Hippocampal formation (tissue), 2 donors: ENCODE measurements around the gene HINFP.
A peak's percentile ranks its signal among the peaks of the same experiment; 100 is the strongest.
"Not testable (repeated sequence)": the region's sequence is repeated elsewhere in the genome, so short reads cannot be mapped to it uniquely, and the experiment has no call there.

Experiments used
- DNase-seq, 2 donors: peaks; one replicate each; lab custom pipeline; 2025; lab: John Stamatoyannopoulos, UW

Gene HINFP

DNA sequence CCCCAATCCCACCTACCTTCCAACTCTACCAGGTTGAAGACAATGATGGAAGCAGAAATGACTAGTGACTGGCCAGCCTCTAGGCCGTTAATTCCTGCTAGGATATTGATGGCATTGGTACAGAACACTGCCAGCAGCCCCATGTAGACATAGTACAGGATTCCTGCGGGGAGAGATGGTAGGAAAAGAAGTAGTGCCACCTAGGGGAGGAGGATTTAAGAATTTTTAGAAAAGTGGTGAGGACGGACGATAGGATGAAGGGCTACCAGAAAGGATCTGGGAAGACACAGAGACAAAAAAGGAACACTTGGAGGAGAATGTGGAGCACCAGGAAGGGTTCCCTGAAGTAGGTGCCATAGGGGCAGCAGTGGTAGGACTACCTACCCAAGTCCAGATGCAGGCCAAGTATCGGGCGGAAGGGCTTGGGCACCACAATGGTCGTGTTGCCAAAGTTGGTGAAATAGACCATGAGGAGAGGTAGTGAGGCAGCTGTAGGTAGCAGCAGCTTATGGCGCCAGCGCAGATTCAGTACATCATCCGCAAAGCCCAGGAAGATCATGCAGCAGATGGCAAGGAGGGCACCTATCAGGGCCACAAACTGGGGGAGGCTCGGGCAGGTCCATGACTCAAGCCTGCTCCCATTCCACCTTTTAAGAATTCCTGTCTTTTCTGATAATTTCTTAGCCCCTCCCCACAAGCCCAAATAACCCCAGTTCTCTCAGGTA lies 21.0 kb upstream of the HINFP start:
- peak in 1 of 2 donors; percentile 24 for DNase-seq

GRCh38 chr11:119100994-119101758 lies 20.2 kb upstream of the HINFP start:
- DNase-seq = no peak

DNA sequence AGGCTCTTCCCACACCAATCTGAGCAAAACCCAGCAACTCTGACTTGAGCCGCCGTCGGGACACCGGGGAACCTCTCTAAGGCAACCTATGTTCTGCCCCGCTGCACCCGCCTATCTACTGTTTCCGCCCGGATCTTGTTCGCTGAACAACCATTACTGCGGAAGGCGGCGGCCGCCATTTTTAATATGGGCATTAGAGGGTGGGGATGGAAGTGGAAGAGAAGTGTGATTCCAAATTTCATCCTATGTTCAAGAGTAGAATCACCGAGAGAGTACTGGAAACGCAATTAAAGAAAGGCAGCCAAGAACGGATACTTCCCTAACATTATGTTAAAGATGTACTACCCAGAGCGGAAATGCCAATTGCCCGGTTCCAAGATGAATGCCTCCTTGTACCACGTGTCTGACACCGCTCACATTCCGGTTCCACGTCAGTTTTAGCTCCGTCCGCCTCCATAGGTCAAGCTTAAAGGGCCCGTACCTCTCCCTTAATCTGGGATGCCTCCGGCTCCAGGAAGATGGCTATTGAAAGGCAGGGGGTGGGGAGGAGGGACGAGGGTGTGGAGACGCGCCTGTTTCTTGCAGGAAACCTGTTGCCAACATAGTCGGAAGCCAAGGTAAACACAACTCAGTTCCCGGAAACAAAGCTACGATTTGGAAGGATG lies 19.5 kb upstream of the HINFP start, which contains the start of gene DPAGT1:
TSS of gene DPAGT1 (minus strand) at position 95 of the 665 bp plus-strand sequence. CDS start 198 bp downstream, outside the sequence.
- DNase-seq = peak; percentile 88 to 98

DNA sequence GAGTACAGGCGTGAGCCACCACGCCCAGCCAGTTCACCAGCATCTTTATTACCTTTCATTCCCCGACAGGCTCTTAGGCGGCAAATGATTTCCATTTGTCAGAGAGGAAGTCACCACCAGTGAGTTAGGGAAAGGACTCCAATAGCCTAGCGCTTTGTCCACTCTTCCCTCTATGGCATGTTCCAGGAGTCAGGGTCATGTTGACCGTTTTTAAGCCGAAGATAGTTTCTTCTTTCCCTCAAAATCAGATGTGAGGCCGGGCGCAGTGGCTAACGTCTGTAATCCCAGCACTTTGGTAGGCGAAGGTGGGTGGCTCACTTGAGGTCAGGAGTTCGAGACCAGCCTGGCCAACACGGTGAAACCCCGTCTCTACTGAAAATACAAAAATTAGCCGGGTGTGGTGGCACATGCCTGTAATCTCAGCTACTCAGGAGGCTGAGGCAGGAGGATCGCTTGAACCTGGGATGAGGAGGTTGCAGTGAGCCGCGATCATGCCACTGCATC lies 18.2 kb upstream of the HINFP start:
- not testable (repeated sequence) for DNase-seq

DNA sequence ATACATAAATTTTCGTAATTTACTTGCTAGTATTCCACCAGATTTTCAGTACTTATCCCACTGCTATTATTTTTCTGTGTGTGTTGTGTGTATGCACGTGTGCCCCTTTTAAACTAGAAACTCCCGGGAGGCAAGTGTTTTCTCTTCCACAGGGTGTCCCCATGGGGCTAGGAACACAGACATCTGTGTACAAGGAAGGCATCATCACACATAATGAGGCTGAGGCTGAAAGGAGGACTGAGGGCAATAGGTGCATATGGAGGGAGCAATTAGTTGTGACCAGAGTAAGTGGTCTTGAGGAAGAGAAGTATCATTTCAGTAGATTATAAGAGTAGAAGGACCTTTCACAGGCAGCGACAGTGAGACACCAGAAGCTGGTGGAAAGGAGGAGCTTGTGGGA lies 17.6 kb upstream of the HINFP start:
- DNase-seq = peak in 1 of 2 donors; percentile 2

- DNase-seq = peak; percentile 63 to 83
These were observed 14.5 kb upstream of the HINFP start, which contains the start of gene C2CD2L for GRCh38 chr11:119106564-119107537. Gene C2CD2L, plus strand, starts transcription at chr11:119107344. Its CDS starts 398 bp downstream, at chr11:119107742.

GRCh38 chr11:119107538-119108145 lies 13.7 kb upstream of the HINFP start:
- DNase-seq = no peak

DNA sequence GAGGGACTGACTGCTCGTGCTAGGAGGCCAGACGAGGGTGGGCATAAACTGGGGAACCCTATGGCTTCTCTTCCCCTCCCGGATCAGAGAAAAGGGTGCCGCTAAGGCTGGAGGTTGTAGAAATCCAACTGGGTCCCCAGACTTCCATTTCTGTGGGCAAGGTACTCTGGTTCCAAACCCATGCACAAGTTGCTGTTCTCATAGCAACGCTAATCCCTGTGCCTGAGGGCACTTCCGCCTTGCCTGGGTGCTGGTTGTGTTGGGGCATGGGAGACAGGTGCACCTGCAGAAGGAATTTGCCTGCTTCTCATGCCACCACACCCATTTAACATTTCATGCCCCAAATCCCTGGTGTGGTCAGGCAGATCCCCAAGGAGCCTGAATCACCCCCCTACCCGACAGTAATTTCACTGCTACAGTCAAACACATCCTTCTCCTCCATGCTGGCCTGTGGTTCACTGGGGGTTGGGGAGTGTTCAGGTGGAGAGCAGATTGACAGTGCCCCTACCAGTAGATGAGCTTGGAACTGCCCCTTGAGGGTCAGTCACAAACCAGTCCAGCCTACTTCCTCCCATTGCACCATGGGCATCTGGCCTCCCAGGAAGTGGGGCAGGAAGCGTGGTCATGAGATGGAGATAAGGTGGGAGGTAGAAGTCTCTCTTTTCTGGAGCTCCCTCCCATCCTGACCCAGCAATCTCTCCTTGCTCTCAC lies 13.1 kb upstream of the HINFP start:
- DNase-seq = peak in 1 of 2 donors; percentile 3

DNA sequence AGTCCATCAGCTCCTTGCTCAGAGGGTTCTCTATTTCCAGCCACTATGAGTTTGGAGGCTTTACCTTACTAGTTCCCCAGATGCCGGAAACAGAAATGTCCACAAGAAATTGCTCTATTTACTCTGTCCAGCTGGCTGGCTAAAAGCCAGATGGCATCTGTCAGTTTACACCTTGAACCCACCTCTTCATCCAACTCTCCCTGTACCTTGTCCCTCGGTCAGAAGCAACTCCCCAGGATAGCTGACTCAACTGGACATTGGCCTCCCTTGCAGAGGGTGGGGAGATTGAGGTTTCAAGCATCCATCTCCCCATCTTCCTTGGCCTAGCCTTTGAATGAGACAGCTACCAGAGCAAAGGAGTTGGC lies 12.5 kb upstream of the HINFP start:
- DNase-seq = no peak

DNA sequence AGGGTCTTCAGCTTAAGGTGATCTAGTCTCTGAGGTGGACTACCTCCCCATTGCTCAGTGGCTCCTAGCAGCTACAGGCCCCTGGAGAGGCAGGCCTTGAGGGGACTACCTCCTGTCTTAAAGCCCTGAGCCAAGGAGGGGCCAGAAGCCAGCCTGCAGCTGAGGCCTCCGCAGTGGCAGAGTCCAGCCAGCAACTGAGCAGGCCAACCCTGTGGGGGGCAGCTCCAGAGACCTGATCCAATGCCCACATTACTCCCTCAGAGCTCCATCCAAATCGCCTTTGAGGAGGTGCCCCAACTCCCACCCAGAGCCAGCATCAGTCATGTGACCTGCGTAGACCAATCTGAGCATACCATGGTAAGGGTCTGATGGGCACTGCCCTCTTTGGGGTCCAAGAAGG lies 11.5 kb upstream of the HINFP start:
- DNase-seq = no peak

- no peak for DNase-seq
These were observed 10.9 kb upstream of the HINFP start for GRCh38 chr11:119110439-119110838.

GRCh38 chr11:119111361-119111925 lies 9.9 kb upstream of the HINFP start:
- DNase-seq = no peak

- no peak for DNase-seq
These were observed 8.9 kb upstream of the HINFP start for GRCh38 chr11:119112314-119113020.

DNA sequence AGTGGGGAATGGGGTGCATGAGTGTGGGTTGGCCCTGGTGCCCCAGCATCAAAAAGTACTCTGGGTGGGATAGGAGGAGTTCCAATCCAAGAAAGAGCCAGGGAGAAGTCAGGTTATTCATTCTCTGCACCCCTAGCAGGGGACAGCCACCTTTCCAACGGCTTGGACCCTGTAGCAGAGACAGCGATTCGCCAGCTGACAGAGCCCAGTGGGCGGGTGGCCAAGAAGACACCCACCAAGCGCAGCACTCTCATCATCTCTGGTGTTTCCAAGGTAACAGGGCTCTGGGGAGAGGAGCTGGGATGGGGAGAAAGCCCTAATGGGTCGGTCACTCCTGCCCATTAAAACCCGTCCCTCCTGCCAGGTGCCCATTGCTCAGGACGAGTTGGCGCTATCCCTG lies 7.7 kb upstream of the HINFP start:
- no peak for DNase-seq

DNA sequence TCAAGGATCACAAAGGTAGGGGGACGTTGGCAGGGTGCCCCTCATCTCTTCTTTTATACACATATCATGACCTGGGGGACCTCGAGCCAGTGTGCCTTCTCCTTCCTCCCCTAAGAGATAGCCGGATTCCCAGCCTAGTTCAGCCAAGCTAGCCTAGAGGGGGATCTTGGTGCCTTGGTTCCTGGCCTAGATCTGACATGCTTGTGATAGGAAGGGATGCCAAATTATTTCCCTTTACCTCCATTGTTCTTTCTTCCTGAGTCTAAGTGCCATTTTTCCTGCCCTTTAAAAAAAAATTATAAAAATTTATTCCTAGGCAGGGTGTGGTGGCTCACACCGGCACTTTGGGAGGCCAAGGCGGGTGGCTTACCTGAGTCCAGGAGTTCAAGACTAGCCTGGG lies 7.0 kb upstream of the HINFP start:
- no peak for DNase-seq

DNA sequence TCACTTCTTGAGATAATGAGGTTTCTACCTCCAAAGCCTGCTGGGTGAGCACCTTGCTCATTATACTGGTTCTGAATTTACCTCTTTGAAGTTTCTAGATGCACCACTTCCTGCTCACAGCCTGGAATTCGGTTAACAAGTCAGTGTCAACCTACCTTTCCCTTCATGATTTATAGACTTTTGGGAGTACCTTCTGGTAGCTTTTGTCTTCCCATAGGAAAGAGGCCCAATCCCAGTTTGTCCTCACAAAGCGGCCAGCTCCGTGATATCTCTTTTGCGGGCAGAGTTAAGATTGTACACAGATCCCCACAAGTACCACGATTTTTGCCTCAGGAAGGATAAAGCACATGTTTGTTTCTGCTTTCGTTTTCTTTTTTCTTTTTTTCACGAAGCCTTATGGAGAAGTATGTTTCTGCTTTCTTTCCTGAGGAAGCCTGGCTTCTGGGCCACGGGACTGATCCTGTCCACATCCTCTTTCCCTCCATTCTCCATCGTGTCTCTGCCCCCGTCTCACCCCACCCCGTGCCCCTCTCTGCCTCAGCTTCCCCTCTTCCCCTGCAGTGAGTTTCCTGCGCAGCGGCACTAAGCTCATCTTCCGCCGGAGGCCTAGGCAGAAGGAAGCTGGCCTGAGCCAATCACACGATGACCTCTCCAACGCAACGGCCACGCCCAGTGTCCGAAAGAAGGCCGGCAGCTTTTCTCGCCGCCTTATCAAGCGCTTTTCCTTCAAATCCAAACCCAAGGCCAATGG lies 5.7 kb upstream of the HINFP start:
- peak; percentile 21 to 41 for DNase-seq

- no peak for DNase-seq
These were observed 5.2 kb upstream of the HINFP start for GRCh38 chr11:119116235-119116594.

GRCh38 chr11:119116601-119117000 lies 4.8 kb upstream of the HINFP start:
- no peak for DNase-seq
